Activated CD8-positive, alpha-beta memory T cell treated with anti-CD3 and anti-CD28 coated beads for 1 hour (primary cell): ENCODE data around the gene CST8.

Experiments used
- DNase-seq, 2 donors: peaks; one replicate each; pipeline ENCODE4 v3.0.0-alpha.2; 2020; ENCODE audit warnings: low read depth in 1 of 2; ENCODE audit errors: extremely low read depth in 1 of 2

The CST8 gene

GRCh38 chr20:23519556-23519955 lies 28.6 kb downstream of the CST8 start:
- no peak for DNase-seq

GRCh38 chr20:23520185-23520584 lies 29.3 kb downstream of the CST8 start:
- no peak for DNase-seq

GRCh38 chr20:23524146-23524545 lies 33.2 kb downstream of the CST8 start:
- no peak for DNase-seq

- no peak for DNase-seq
Observed at GRCh38 chr20:23526850-23527249, 35.9 kb downstream of the CST8 start.

- DNase-seq: no peak
Observed at GRCh38 chr20:23528867-23529431, 38.0 kb downstream of the CST8 start.

- no peak for DNase-seq
Observed at GRCh38 chr20:23530937-23531567, 40.1 kb downstream of the CST8 start.

- no peak for DNase-seq
Observed at GRCh38 chr20:23532533-23532932, 41.6 kb downstream of the CST8 start.

- no peak for DNase-seq
Observed at GRCh38 chr20:23533161-23533560, 42.2 kb downstream of the CST8 start.

GRCh38 chr20:23534801-23535593 lies 44.1 kb downstream of the CST8 start:
- DNase-seq: no peak

GRCh38 chr20:23536328-23536974 lies 45.5 kb downstream of the CST8 start:
- no peak for DNase-seq

GRCh38 chr20:23537030-23537429 lies 46.1 kb downstream of the CST8 start:
- DNase-seq: no peak

- no peak for DNase-seq
Observed at GRCh38 chr20:23540624-23541023, 49.7 kb downstream of the CST8 start.

- no peak for DNase-seq
Observed at GRCh38 chr20:23541330-23541729, 50.4 kb downstream of the CST8 start.

- DNase-seq: no peak
Observed at GRCh38 chr20:23541776-23542175, 50.9 kb downstream of the CST8 start.

- no peak for DNase-seq
Observed at GRCh38 chr20:23542801-23543200, 51.9 kb downstream of the CST8 start.

- no peak for DNase-seq
Observed at GRCh38 chr20:23544133-23544532, 53.2 kb downstream of the CST8 start.
